WTC11 (cell line): Measurements from ENCODE around the gene MMGT1.

Experiments
- EMX1 ChIP-seq: fragments of 250-450 bp; sonication (Bioruptor Pico); IDR thresholded peaks from 2 replicates; pipeline ENCODE4 v1.8.0; 2021; ENCODE audit warnings: mild to moderate bottlenecking
- ESRRA ChIP-seq: sonication (generic); formaldehyde crosslinking; IDR thresholded peaks from 2 replicates; pipeline ENCODE4 v1.8.1; 2022; ENCODE audit warnings: mild to moderate bottlenecking, missing genetic modification reagents, borderline replicate concordance
- NR2C2 ChIP-seq: sonication (generic); formaldehyde crosslinking; IDR thresholded peaks from 2 replicates; pipeline ENCODE4 v1.8.0; 2022; ENCODE audit warnings: mild to moderate bottlenecking, missing genetic modification reagents
- NR3C1 ChIP-seq: sonication (generic); formaldehyde crosslinking; conservative IDR thresholded peaks from 2 replicates; pipeline ENCODE4 v1.8.1; 2023; ENCODE audit warnings: low read depth, mild to moderate bottlenecking, missing genetic modification reagents
- SP1 ChIP-seq: sonication (generic); formaldehyde crosslinking; conservative IDR thresholded peaks from 2 replicates; pipeline ENCODE4 v1.8.1; 2022; ENCODE audit warnings: missing genetic modification reagents
- TP53 ChIP-seq: sonication (generic); formaldehyde crosslinking; IDR thresholded peaks from 2 replicates; pipeline ENCODE4 v1.8.1; 2023; ENCODE audit warnings: mild to moderate bottlenecking, missing genetic modification reagents
- ZBTB21 ChIP-seq: sonication (generic); formaldehyde crosslinking; IDR thresholded peaks from 2 replicates; pipeline ENCODE4 v1.8.1; 2023; ENCODE audit warnings: mild to moderate bottlenecking, missing genetic modification reagents, borderline replicate concordance
- ZNF317 ChIP-seq: sonication (generic); formaldehyde crosslinking; IDR thresholded peaks from 2 replicates; pipeline ENCODE4 v1.8.1; 2023; ENCODE audit warnings: low read depth, mild to moderate bottlenecking, moderate library complexity, missing genetic modification reagents, borderline replicate concordance
- TF ChIP-seq, protein P1 (sequence below): sonication (generic); formaldehyde crosslinking; IDR thresholded peaks from 2 replicates; pipeline ENCODE4 v1.8.1; 2023; ENCODE audit warnings: mild to moderate bottlenecking, missing genetic modification reagents
- TF ChIP-seq, protein P2 (sequence below): fragments of 200-600 bp; IDR thresholded peaks from 2 replicates; pipeline ENCODE4 v1.8.0; 2022; ENCODE audit warnings: antibody characterized with exemption
- TF ChIP-seq, protein P3 (sequence below): sonication (generic); formaldehyde crosslinking; conservative IDR thresholded peaks from 2 replicates; pipeline ENCODE4 v1.8.1; 2022; ENCODE audit warnings: mild to moderate bottlenecking, missing genetic modification reagents
- TF ChIP-seq, protein P4 (sequence below): sonication (generic); formaldehyde crosslinking; IDR thresholded peaks from 2 replicates; pipeline ENCODE4 v1.8.0; 2022; ENCODE audit warnings: mild to moderate bottlenecking, missing genetic modification reagents

DNA sequence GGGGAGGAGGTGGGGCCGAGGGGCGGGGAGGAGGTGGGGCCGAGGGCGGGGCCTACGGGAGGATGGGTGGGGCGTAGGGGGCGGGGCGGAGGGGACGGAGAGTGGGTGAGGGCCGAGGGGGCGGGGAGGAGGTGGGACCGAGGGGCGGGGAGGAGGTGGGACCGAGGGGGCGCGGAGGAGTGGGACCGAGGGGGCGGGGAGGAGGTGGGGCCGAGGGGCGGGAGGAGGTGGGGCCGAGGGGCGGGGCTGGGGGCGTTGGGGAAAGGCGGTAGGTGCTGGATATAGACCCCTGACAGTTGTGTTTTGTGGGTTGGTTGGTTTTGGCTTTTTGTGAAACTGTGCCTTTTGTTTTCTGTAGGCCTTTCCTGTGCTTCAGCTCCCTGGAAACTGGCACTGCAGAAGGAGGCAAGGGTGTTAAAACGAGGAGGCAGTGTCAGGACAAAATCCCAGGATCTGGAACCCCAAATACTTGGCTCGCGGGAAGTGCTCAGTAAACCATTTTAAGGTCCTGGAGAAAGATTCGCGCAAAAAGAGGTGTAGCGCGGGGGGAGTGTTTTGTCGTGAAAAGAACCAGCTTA is 580 bp upstream of the MMGT1 start:
- no peak for TF ChIP-seq NR2C2
- no peak for TF ChIP-seq EMX1 (CRISPR knock-in tag)
- TF ChIP-seq, protein P1, sequence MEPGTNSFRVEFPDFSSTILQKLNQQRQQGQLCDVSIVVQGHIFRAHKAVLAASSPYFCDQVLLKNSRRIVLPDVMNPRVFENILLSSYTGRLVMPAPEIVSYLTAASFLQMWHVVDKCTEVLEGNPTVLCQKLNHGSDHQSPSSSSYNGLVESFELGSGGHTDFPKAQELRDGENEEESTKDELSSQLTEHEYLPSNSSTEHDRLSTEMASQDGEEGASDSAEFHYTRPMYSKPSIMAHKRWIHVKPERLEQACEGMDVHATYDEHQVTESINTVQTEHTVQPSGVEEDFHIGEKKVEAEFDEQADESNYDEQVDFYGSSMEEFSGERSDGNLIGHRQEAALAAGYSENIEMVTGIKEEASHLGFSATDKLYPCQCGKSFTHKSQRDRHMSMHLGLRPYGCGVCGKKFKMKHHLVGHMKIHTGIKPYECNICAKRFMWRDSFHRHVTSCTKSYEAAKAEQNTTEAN: no peak
- no peak for TF ChIP-seq ESRRA (CRISPR knock-in tag)
- no peak for TF ChIP-seq TP53 (CRISPR knock-in tag)
- TF ChIP-seq, protein P2, sequence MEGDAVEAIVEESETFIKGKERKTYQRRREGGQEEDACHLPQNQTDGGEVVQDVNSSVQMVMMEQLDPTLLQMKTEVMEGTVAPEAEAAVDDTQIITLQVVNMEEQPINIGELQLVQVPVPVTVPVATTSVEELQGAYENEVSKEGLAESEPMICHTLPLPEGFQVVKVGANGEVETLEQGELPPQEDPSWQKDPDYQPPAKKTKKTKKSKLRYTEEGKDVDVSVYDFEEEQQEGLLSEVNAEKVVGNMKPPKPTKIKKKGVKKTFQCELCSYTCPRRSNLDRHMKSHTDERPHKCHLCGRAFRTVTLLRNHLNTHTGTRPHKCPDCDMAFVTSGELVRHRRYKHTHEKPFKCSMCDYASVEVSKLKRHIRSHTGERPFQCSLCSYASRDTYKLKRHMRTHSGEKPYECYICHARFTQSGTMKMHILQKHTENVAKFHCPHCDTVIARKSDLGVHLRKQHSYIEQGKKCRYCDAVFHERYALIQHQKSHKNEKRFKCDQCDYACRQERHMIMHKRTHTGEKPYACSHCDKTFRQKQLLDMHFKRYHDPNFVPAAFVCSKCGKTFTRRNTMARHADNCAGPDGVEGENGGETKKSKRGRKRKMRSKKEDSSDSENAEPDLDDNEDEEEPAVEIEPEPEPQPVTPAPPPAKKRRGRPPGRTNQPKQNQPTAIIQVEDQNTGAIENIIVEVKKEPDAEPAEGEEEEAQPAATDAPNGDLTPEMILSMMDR: no peak
- TF ChIP-seq SP1 (CRISPR knock-in tag): no peak
- TF ChIP-seq NR3C1 (CRISPR knock-in tag): no peak
- TF ChIP-seq ZBTB21 (CRISPR knock-in tag): no peak
- TF ChIP-seq, protein P3, sequence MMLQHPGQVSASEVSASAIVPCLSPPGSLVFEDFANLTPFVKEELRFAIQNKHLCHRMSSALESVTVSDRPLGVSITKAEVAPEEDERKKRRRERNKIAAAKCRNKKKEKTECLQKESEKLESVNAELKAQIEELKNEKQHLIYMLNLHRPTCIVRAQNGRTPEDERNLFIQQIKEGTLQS: no peak
- TF ChIP-seq, protein P4, sequence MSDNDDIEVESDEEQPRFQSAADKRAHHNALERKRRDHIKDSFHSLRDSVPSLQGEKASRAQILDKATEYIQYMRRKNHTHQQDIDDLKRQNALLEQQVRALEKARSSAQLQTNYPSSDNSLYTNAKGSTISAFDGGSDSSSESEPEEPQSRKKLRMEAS: no peak
- no peak for TF ChIP-seq ZNF317 (CRISPR knock-in tag)
